NCI-H1092 treated with DMSO at 0.1 percent for 48 hours (cell line): ENCODE measurements around the gene ATP2B2.

ENCODE experiments used
- DNase-seq: peaks from one replicate; lab custom pipeline; 2025; lab: John Stamatoyannopoulos, UW

Gene ATP2B2

DNA sequence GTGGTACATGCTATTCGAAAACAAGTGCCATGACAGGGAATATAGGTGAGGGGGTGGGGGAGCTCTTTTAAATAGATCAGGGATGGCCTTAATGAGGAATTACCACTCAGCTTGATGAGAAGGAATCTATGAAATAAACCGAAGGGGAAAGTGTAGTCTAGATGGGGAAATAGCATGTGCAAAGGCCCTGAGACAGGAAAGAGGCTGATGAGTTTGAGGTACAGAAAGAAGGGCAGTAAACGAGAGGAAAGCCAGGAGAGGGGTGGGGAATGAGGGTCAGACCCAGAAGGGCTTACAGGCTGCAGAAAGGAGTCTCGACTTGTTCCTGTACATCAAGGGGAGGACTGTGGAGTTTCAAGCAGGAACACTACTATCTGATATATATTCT, 12.2 kb downstream of the ATP2B2 start:
- no peak for DNase-seq

DNA sequence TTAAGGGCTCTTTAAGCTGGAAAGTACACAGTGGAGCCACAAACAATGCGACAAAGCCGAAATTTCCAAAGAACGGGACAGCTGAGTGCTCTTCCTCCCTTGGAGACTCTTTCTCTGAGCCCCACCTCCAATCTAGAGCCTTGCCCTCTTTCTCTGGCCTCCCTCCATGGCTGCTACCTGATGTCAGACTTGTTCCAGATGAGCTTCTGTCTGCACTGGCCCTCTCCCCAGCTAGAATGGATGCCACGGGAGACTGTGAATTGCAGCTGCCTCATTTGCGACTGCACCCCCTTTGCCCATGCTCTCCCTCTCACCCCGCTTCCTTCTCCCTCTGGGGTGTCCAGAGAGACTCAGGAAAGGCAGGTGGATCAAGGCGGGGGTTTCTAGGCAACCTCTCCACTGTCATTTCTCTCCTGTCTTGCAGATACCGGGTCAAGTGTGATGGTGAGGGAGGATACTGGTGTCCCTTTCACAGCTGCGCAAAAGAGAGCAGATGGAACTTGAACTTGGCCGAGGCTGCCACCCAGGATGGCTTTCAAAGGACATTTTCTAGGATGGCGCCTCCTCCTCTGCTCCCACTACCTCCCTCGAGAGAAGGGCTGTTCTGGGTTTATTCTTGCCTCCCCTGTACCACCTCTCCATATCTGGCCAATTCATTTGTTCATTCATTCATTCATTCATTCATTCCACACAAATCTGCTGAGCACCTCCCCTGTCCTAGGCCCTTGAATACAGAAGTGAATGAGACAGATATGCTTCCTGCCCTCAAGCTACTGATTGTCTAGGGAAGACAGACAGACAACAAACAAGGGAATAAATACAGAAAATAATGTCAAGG, 12.8 kb downstream of the ATP2B2 start:
- peak; percentile 24 for DNase-seq

DNA sequence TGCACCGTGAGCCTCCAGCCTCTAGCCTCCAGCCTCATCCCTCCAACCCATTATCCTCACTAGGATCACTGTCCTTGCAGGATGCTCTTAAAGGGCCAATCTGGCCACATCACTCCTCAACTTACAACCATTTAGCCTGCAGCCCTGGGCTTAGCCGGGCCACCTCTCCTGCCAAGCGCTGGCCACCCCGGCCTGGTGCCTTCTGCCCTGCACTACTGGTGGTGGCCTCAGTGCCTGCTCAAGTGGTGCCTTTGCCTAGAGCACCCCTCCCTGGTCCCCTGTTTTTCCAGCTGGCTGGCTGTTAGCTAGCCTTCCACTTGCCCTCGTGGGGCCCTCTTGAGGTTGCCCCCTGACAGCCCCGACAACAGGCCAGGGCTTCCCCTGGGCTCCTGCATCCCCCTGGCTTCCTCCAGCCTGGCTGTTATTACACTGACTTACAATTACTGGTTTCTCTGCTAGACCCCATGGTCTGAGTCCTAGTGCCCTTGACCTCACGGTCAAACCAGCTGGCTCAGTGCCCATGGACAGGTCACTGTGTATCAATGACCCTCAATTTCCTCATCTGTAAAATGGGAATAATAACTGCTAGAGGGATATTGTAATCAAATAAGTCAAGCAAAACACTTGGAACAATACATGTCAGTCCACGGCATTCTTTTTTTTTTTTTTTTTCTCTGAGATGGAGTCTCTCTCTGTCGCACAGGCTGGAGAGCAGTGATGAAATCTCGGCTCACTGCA, 15.5 kb downstream of the ATP2B2 start:
- no peak for DNase-seq

DNA sequence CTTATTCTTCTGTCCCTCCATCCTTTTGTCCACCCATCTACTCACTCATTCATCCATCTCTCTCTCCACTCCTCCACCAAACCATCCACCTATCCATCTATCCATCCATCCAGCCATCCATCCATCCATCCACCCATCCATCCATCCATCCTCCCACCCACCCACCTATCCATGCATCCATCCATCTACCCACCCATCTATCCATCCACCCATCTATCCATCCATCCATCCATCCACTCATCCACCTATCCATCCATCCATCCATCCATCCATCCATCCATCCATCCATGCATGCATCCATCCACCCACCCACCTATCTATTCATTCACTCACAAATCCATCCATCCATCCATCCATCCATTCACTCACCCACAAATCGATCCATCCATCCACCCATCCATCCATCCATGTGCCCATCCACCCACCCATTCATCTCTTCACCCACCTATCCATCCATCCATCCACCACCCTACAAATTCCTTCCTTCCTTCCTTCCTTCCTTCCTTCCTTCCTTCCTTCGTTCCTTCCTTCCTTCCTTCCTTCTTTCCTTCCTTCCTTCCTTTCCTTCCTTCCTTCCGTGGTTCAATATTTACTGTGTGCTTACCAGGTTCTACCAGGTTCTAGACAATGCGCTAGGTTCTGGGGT, 17.3 kb downstream of the ATP2B2 start:
- no peak for DNase-seq

DNA sequence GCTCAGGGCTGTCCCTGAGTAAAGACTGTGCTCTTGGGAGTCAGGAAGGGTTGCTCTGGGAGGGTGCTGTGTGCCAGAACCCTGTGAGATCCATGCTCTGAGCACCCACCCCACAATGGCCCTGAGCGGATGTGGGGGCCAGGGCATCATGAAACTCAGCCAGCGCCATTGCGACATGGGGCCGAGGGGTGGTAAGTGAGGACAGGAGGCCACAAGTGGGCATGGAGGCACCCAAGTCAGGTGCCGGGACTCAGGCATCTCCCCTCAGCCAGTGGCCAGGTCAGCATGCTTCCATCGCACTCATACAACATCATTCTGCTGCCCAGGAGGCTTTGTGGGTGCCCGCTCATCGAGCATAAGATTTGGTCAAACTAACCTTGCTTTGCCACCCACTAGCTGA, 19.6 kb downstream of the ATP2B2 start:
- no peak for DNase-seq

DNA sequence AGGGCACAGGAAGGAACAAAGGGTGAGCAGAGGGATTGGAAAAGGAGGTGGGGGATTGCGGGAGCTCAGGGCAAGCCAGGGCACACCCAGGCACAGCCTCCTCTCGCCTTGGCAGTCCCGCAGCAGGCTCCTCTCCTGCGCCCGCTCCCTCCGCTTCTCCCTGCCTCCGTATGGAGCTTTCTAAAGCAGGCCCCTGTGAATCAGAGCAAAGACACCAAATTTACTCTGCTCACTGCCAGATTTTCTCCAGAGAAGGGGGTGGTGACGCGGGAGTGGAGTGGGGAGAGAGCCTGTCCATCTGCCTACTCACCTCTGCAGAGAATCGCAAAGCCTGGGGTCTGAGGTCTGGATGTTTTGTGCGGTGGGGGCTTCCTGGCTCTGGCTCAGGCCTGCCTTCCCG, 20.0 kb downstream of the ATP2B2 start:
- DNase-seq: no peak

DNA sequence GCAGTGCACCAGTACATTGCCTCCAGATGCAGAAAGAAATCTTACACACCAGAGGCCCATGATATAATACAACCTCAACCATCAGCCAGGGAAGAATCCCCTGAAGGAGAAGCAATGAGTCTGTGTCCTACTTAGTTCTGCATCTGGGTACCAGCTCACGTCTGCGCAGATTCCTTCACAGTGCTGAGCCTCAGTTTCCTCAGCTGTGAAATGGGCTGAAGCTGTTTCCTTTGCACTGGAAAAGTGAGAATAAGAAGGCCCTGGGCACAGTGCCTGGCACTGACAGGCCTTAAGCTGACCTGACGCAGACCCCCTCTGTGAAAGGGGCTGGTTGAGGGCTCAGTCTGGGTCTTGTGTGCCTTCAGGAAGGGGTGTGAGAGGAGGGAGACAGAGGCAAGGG, 20.7 kb downstream of the ATP2B2 start:
- no peak for DNase-seq

DNA sequence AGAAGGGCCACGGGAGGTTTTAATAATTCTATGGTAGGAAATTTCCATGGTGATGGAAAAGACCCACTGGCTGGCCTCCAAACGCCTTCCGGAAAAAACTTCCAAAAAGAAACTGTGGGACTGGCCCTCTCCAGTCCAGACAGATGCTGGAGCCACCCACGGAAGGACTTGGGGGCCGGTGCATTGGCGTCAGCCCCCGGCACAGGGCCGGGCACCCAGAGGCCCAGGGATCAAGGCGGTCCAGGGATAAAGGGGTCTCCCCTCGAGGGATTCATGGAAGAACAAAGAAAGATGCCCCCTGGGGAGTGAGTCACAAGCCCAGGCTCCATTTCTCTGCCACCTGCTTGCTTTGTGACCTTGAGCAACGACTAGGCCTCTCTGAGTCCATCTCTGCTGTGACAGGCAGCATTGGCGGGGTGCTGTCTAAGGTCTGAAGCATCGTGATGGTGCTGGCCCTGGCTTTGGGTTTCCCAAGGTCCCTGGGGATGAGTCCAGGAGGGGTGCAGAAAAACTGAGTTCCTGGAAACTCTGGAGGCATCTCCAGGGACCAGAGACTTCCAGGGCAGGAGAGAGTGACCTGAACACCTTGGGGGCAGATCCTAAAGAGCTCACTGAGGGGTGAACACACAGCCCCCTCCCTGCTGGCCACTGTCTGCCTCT, 21.6 kb downstream of the ATP2B2 start:
- DNase-seq: no peak

DNA sequence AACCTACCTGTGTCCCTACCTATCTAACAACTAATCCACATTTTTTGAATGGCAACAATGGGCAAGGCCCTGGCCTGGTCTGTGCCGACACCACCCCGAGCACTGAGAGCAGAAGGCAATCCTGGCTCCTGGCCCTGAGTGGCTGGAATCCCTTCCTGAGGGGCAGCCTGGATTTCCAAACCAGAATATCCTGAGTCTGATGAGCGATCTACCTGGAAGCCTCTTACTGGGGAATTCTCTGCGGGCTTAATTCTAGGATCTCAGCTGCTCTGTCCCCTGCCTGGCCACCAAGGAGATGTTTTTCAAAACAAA, 22.1 kb downstream of the ATP2B2 start:
- no peak for DNase-seq

DNA sequence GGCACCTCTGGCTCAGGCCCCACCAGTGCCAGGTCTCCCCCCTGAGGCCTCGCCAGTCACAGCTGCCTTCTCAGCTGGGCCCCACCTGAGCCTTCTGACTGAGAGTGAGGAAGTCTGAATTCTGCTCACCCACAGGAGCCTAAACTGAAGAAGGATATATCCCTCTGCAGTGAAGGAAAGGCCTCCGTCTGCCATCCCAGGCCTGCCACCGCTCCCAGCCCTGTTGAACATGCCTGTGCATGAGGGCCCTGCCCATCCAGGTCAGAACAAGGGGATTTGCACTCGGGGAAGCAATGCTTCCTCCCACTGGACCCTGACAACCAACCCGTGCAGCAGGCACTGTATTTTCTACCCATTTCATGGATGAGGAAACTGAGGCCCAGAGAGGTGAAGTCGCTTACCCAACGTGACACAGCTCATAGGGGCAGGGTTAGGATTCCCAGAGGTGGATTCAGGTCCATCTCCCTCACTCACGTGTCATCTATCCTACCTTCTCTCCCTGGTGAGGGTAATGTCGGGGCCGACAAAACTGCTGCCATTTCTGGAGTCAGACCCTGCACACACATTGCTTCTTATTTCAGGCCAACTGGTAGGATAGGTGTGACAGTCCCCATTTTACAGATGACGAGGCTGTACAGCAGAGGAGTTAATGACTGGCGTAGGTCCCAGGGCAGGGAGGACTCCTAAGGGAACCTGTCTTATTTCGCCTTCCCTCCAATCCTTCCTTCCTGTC, 22.6 kb downstream of the ATP2B2 start:
- DNase-seq: no peak

DNA sequence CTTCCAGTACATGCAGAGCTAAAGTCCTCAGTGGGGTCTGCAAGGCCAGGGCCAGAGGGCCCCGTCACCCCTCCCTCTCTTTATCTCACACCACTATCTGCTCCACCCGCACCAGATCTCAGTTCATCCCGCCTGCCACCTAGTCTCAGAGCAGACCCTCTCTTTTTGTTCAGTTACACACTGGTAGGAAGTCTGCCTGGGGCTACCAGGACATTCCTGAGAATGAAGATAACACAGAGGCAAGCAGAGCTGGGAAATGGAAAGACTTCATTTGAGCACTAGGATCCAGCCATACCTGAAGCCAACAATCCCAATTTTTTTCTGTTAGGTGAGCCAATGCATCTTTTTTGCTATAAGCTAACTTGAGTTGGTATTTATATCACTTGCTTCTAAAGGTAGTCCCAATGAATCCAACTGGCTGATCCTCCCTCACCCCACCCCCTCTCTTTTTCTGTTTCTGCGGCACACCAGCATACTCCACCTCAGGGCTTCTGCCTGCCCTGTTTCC, 24.5 kb downstream of the ATP2B2 start:
- DNase-seq: no peak

DNA sequence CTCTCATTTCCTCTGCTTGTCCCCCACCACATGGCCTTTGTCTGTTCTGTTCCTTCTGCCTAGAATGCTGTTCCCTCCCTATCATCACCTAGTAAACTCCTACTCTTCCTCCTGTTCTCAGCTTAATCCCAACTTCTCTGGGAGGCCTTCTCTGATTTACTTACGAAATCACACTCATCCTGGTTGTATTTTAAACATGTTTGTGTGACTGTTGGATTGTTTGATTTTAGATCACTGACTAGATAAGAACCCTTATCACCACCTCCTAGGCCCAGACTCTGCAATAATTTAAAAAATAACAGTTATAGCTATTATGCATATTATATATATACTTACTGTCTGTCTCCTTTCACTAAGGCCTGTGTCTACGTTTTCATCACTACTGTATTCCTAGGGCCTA, 26.1 kb downstream of the ATP2B2 start:
- DNase-seq: no peak

DNA sequence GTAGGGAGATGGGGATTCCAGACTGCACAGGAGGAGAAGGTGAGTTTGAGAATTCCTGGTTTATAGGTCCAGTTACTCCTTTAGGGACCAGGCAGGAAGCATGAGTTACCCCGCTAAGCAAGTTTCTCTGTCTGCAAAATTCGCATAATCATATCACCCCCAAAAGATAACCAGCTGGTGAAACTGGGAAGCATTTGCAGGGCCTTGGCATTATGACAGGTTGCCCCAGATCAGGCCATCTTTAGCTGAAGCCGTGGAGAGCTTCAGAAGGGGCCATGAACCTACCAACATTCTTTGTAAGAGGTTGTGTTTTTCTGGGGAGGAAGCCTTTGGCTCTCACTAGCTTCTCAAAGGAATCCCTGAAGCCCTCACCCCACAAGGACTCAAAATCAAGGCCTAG, 29.4 kb downstream of the ATP2B2 start:
- no peak for DNase-seq

DNA sequence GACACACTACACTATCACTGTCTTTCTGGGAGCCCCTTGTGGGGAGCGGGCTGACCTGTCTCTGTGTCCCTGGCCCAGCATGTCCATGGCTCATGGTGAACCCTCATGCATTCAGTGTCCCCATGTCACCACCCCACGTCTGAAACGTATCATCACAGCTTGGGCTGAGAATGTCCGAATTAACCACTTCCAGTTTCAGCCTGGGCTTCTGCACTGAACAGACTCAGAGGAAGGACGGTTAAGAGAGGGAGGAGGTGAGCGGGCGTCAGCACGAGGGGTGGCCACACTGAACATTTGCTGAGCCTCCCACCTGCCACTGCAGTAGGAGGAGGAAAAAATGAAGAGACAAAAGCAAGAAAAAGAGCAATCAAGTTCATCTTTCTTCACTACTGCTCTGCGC, 30.5 kb downstream of the ATP2B2 start:
- DNase-seq: no peak

DNA sequence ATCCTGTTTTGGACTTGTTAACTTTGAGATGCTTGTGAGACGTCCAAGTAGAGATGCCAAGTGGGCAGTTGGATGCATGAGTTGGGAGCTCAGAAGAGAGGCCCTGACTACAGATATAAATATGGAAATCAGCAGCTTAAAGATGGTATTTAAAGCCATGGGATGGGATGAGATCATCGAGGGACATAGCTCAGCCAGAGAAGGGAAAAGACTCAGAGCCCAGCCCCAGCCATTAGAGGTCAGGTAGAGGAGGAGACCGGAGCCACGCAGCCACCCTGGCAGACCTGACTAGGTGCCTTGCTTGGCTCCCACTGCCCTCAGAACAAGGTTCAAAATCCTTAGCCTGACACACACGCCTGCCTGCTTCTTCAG, 31.1 kb downstream of the ATP2B2 start:
- no peak for DNase-seq

DNA sequence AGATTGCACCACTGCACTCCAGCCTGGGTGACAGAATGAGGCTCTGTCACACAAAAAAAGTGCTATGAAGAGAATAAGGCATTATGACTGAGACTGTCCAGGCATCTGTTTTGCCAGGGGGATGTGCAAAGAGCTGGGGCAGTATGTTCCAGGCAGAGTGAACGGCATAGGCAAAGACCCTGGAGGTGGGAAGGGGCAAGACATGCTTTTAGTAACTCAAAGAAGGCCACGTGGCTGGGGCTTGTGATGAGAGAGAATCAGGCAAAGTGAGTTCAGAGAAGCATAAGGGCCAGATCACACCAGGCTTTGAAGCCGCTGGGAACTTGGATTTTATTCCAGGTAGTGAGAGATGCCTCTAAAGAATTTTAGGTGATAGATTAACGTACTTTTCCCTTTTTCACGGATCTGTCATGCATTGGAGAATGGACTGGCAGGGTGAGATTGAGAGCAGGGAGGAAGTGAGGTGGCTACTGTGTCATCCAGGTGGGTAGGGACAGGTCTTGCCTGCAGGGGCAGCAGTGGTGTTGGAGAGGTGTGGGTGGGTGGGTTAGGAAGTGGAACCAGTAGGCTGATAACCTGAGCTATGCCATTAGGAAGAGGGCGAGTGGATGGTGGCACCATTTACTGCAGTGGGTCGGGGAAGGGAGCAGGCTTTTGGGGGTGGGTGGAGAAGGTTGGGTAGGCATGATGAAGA, 31.7 kb downstream of the ATP2B2 start:
- no peak for DNase-seq

DNA sequence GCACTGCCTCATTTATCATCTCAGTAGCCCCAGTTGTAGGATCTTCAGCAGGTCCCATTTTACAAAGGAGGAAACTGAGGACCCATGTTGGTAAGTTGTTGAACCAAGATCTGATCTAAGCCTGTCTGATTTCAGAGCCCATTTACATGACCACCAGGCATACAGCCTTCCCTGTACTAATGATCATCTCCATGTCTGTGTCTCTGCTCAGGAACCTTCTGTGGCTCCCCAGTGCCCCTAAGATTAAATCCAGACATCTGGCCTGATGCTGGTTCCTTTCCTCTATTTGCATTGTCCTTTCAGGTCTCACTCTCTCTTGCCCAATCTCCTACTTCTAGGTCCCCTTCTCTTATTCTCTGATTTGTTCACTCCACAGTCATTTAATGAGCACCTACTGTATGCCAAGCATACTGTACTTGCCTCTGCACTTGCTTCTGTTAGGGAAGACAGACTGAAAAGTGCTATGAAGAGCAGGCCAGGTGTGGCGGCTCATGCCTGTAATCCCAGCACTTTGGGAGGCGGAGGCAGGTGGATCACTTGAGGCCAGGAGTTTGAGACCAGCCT, 32.4 kb downstream of the ATP2B2 start:
- no peak for DNase-seq

DNA sequence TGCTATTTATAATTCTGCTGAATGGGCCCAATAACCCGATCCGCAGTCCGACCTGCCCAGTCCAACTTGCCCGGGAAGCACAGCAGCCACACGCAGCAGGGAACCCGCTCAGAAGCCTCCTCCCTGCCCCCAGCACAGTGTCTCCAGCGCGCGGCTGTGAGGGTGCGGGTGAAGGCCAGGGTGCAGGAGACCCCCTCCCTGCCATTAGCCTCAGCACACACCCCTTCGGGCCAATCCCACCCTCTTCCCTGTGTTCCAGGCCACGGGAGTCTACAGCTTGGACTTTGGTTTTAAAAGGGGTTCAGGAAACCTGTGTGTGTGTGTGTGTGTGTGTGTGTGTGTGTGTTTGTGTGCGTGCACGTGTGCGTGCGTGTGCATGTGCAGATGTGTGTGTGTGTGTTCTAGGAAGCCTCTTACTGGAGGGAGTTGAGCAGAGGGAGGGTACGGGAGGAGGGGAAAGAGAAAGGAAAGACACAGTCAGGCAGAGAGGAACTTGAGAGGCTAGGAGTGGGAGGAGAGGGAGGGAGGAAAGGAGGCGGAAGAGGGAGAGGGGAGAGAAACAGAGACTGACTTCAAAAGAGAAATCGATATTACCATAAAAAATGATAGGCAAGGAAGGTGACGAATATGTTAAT, 34.2 kb downstream of the ATP2B2 start:
- peak; percentile 9 for DNase-seq

DNA sequence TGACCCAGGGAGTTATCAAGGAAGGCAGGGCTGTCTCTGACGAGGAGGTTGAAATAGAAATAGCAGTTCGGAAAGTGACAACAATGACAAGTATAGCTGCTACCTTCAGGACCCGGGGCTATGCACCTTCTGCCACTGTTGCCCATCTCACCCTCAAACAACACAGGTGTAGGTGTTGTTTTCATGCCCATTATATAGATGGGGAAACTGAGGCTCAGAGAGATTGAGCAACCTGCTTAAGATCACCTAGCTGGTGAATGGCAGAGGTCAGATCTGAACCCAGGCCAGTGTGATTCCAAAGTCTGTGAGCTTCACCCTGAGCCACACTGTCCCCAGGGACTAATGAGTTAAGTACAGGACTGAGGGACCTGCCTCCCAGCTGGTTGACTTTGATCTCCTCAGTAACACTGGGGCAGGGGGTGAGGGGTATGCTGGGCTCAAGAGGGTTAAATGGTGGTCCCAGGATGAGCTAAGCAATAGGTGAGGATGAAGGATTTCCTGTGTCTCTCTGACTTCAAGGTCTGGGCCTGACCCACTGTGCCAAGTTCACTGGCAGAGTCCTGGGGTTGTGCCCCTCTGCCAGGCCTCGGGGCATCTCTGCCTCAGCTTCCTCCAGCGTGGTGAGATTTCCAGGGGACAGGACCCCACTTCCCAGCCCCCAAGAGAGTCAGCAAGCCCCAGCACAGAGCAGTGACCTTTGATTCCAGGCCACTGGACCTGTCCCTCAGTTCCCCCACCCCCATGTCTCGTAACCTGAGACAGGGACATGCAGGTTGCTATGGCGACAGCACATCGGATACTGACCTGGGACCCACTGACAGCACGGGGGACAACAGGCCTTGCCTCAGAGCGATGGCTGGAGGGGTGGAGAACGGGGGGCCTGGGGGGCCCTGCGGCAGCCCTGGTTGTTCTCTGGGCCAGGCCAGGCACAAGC, 35.0 kb downstream of the ATP2B2 start:
- no peak for DNase-seq
